Measurements from ENCODE around the gene TAOK1. TPM values are rescaled to one million over a fixed set of nuclear protein-coding genes. Genes with fewer than 3 reads are reported as not detected.

The TAOK1 gene
- total RNA-seq, 1 experiment from 2014 or later: 87.1 TPM

DNA sequence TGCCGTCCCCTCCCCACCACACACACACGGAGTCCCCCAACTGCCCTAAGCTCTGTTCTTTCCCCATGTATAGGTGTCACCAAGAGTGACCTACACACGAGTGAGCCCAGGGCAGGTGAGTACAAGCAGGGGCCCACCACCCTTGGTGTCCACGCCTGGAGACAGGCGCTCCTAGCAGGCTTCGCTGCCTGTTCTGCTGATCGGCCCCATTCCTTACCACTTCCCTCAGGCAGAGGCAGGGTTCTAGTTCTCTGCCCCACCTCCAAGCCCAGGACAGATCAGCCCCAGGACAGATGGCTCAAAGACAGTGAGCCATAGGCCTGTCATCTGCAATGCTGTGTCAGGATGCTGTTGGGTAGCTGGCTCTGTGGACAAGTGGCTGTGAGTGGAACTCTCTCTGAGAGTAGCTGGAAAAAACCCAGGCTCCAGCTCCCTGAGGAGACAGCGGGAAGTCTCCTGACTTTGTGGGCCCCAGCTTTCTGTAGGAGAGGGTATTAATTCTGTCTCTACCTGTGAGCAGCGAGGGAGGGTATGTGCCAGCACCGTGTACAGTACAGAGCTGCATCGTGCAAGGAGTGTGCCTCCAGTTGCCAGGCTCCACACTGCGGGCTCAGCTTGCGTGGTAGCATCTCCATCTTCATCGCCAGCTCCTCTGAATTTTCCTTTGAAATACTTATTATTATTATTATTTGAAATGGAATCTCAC, 179.2 kb downstream of the TAOK1 start:
- CTCF ChIA-PET: interaction anchor here (1.0 to 11.4 kb wide), 7 partner anchors 11 to 452 kb away, joined by 3 to 112 read pairs (median 9); partner anchors contain the start of gene ANKRD13B
- H3K4me3 Mint-ChIP-seq: peak overlapping the region; percentile 82
- no peaks in the 10 kb centered on the region for H3K9me3 Mint-ChIP-seq
- H3K27ac Mint-ChIP-seq: no peak overlapping the region
- peaks cover 4% of the 10 kb centered on the region; the same call in 1 of the 2 replicates for H3K36me3 Mint-ChIP-seq
- H3K4me1 Mint-ChIP-seq: peaks cover 16% of the 10 kb centered on the region
- 0 out of 2 replicates have a peak, but pooled peaks have one; percentile 4 for TF ChIP-seq MAX (CRISPR knock-in tag; IDR thresholded peaks at IDR 0.05)
- TF ChIP-seq, protein P1, sequence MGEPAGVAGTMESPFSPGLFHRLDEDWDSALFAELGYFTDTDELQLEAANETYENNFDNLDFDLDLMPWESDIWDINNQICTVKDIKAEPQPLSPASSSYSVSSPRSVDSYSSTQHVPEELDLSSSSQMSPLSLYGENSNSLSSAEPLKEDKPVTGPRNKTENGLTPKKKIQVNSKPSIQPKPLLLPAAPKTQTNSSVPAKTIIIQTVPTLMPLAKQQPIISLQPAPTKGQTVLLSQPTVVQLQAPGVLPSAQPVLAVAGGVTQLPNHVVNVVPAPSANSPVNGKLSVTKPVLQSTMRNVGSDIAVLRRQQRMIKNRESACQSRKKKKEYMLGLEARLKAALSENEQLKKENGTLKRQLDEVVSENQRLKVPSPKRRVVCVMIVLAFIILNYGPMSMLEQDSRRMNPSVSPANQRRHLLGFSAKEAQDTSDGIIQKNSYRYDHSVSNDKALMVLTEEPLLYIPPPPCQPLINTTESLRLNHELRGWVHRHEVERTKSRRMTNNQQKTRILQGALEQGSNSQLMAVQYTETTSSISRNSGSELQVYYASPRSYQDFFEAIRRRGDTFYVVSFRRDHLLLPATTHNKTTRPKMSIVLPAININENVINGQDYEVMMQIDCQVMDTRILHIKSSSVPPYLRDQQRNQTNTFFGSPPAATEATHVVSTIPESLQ (CRISPR knock-in tag; IDR thresholded peaks at IDR 0.05): no peak
- peaks cover 37% of the 10 kb centered on the region for H3K27me3 Mint-ChIP-seq (ENCODE audit: low read depth)
- POLR2A ChIA-PET: no interaction called here
- peak; percentile 4 for DNase-seq (ENCODE audit: low spot score)
- ATAC-seq: no peak

DNA sequence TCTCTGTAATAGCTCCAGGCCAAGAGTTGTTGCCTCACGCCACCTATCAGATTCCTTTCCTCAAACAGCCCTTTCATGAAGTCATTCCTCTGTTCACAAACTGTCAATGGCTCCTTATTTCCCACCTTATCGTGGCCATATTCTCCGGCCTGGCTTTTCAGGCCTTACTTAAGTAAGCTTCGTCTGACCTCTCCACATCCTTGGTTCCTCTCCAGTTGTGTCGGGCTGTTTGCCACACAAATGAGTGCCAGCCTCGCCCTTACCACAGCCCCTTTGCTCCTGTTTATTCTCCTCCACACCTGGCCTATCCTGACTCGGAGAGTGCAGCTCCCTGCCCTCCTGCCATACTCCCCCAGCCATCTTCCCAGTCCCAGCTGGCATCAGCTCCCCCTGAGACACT, 180.4 kb downstream of the TAOK1 start:
- Mint-ChIP-seq H3K4me1 (peaks cover 15% of the 10 kb centered on the region), H3K27ac (no peak overlapping the region), H3K9me3 (no peaks in the 10 kb centered on the region), H3K4me3 (peak overlapping the region; percentile 38; the same call in 1 of the 2 replicates), H3K36me3 (peaks cover 10% of the 10 kb centered on the region; the same call in 1 of the 2 replicates), H3K27me3 (ENCODE audit: low read depth) (peaks cover 27% of the 10 kb centered on the region)
- ChIA-PET POLR2A (no interaction called here), CTCF (interaction anchor here (0.9 to 11.4 kb wide), 8 partner anchors 9 to 453 kb away, joined by 3 to 112 read pairs (median 21); partner anchors contain the start of gene ANKRD13B)
- no peak for DNase-seq (ENCODE audit: low spot score)
- ATAC-seq: no peak
- no peak for TF ChIP-seq FOXK1 (CRISPR knock-in tag; IDR thresholded peaks at IDR 0.05)
- TF ChIP-seq ZNF416 (CRISPR knock-in tag; IDR thresholded peaks at IDR 0.05): no peak
- no peak for TF ChIP-seq ZSCAN18 (CRISPR knock-in tag; IDR thresholded peaks at IDR 0.05)
- TF ChIP-seq, protein P2, sequence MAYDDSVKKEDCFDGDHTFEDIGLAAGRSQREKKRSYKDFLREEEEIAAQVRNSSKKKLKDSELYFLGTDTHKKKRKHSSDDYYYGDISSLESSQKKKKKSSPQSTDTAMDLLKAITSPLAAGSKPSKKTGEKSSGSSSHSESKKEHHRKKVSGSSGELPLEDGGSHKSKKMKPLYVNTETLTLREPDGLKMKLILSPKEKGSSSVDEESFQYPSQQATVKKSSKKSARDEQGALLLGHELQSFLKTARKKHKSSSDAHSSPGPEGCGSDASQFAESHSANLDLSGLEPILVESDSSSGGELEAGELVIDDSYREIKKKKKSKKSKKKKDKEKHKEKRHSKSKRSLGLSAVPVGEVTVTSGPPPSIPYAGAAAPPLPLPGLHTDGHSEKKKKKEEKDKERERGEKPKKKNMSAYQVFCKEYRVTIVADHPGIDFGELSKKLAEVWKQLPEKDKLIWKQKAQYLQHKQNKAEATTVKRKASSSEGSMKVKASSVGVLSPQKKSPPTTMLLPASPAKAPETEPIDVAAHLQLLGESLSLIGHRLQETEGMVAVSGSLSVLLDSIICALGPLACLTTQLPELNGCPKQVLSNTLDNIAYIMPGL (CRISPR knock-in tag; IDR thresholded peaks at IDR 0.05): no peak
- no peak for TF ChIP-seq ZNF232 (CRISPR knock-in tag; IDR thresholded peaks at IDR 0.05)
- no peak for TF ChIP-seq ERG (CRISPR knock-in tag; IDR thresholded peaks at IDR 0.05)
- no peak for TF ChIP-seq FOXP1 (CRISPR knock-in tag; IDR thresholded peaks at IDR 0.05; ENCODE audit: borderline replicate concordance)
- TF ChIP-seq, protein P3, sequence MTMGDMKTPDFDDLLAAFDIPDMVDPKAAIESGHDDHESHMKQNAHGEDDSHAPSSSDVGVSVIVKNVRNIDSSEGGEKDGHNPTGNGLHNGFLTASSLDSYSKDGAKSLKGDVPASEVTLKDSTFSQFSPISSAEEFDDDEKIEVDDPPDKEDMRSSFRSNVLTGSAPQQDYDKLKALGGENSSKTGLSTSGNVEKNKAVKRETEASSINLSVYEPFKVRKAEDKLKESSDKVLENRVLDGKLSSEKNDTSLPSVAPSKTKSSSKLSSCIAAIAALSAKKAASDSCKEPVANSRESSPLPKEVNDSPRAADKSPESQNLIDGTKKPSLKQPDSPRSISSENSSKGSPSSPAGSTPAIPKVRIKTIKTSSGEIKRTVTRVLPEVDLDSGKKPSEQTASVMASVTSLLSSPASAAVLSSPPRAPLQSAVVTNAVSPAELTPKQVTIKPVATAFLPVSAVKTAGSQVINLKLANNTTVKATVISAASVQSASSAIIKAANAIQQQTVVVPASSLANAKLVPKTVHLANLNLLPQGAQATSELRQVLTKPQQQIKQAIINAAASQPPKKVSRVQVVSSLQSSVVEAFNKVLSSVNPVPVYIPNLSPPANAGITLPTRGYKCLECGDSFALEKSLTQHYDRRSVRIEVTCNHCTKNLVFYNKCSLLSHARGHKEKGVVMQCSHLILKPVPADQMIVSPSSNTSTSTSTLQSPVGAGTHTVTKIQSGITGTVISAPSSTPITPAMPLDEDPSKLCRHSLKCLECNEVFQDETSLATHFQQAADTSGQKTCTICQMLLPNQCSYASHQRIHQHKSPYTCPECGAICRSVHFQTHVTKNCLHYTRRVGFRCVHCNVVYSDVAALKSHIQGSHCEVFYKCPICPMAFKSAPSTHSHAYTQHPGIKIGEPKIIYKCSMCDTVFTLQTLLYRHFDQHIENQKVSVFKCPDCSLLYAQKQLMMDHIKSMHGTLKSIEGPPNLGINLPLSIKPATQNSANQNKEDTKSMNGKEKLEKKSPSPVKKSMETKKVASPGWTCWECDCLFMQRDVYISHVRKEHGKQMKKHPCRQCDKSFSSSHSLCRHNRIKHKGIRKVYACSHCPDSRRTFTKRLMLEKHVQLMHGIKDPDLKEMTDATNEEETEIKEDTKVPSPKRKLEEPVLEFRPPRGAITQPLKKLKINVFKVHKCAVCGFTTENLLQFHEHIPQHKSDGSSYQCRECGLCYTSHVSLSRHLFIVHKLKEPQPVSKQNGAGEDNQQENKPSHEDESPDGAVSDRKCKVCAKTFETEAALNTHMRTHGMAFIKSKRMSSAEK (CRISPR knock-in tag; IDR thresholded peaks at IDR 0.05; ENCODE audit: borderline replicate concordance): no peak
- TF ChIP-seq JUN (CRISPR knock-in tag; IDR thresholded peaks at IDR 0.05): no peak
- no peak for TF ChIP-seq ATF1 (CRISPR knock-in tag; IDR thresholded peaks at IDR 0.05)
- no peak for TF ChIP-seq ZNF317 (CRISPR knock-in tag; IDR thresholded peaks at IDR 0.05; ENCODE audit: borderline replicate concordance, low read depth)
- no peak for TF ChIP-seq NFATC4 (CRISPR knock-in tag; IDR thresholded peaks at IDR 0.05)
- no peak for TF ChIP-seq CREM (CRISPR knock-in tag; IDR thresholded peaks at IDR 0.05)
- TF ChIP-seq, protein P4, sequence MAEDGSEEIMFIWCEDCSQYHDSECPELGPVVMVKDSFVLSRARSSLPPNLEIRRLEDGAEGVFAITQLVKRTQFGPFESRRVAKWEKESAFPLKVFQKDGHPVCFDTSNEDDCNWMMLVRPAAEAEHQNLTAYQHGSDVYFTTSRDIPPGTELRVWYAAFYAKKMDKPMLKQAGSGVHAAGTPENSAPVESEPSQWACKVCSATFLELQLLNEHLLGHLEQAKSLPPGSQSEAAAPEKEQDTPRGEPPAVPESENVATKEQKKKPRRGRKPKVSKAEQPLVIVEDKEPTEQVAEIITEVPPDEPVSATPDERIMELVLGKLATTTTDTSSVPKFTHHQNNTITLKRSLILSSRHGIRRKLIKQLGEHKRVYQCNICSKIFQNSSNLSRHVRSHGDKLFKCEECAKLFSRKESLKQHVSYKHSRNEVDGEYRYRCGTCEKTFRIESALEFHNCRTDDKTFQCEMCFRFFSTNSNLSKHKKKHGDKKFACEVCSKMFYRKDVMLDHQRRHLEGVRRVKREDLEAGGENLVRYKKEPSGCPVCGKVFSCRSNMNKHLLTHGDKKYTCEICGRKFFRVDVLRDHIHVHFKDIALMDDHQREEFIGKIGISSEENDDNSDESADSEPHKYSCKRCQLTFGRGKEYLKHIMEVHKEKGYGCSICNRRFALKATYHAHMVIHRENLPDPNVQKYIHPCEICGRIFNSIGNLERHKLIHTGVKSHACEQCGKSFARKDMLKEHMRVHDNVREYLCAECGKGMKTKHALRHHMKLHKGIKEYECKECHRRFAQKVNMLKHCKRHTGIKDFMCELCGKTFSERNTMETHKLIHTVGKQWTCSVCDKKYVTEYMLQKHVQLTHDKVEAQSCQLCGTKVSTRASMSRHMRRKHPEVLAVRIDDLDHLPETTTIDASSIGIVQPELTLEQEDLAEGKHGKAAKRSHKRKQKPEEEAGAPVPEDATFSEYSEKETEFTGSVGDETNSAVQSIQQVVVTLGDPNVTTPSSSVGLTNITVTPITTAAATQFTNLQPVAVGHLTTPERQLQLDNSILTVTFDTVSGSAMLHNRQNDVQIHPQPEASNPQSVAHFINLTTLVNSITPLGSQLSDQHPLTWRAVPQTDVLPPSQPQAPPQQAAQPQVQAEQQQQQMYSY (CRISPR knock-in tag; IDR thresholded peaks at IDR 0.05): no peak
- no peak for TF ChIP-seq ELF4 (CRISPR knock-in tag; IDR thresholded peaks at IDR 0.05; ENCODE audit: low read depth)
